ENCODE results near the gene BMPR1A. TPM values are rescaled to one million over a fixed set of nuclear protein-coding genes. Genes with fewer than 3 reads are reported as not detected.
A peak's percentile ranks its signal among the peaks of the same experiment; 100 is the strongest.

Gene BMPR1A
- total RNA-seq, 1 experiment from 2014 or later: 63.2 TPM

DNA sequence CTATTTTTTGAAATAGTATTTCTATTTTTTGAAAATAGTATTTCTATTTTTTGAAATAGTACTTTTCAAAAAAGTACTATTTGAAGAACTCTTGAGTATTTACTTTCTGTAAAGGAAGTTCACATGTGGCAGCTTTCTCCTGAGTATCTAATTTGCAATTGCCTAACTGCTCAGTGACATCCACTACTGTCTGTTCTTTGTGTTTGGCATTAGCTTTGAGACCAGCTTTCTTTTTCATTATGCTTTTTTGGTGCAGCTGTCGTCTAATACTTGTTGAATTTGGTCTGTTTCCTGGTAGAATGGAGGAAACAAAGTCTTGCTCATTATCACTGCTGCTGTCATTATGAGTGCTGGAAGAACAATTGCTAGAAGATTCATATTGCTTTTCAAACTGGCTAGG lies 99.1 kb downstream of the BMPR1A start:
- BruUV-seq (replicated peaks): no TSS peak
- Histone ChIP-seq H3K9me3 (no peaks in the 10 kb centered on the region; the same call in 1 of the 2 replicates), H3K27me3 (replicated peaks; ENCODE audit: control insufficient read depth, insufficient read depth, low read length) (no peaks in the 10 kb centered on the region), H3K4me1 (no peaks in the 10 kb centered on the region; the same call in 1 of the 2 replicates), H3K36me3 (ENCODE audit: control insufficient read depth, insufficient read depth, low read length) (peaks cover 1% of the 10 kb centered on the region; the same call in 1 of the 2 replicates), H3K4me3 (ENCODE audit: low read depth, low read length) (no peak overlapping the region)
- intact Hi-C loops (cut with micrococcal nuclease; ENCODE audit: unreplicated experiment): no loop called here
- POLR2A ChIA-PET: no interaction called here
- Mint-ChIP-seq H3K9me3 (ENCODE audit: unreplicated experiment) (peaks cover 5% of the 10 kb centered on the region), H3K4me1 (ENCODE audit: low read depth, unreplicated experiment) (no peaks in the 10 kb centered on the region), H3K36me3 (ENCODE audit: insufficient read depth, unreplicated experiment) (peaks cover 34% of the 10 kb centered on the region), H3K4me3 (ENCODE audit: unreplicated experiment) (no peak overlapping the region), H3K27ac (ENCODE audit: unreplicated experiment) (no peak overlapping the region), H3K27me3 (ENCODE audit: insufficient read depth, unreplicated experiment) (no peaks in the 10 kb centered on the region)
- TF ChIP-seq CTCF (IDR thresholded peaks at IDR 0.05; ENCODE audit: insufficient read depth in 1 of 2, low read depth in 1 of 2, low read length in 1 of 2, severe bottlenecking in 1 of 2, unreplicated experiment in 1 of 2): no peak
- CTCF ChIA-PET: interaction anchor here (0.8 kb wide), 1 partner anchor 104 kb away, joined by 3 read pairs; no protein-coding TSS in a partner anchor
- DNase-seq: no peak

DNA sequence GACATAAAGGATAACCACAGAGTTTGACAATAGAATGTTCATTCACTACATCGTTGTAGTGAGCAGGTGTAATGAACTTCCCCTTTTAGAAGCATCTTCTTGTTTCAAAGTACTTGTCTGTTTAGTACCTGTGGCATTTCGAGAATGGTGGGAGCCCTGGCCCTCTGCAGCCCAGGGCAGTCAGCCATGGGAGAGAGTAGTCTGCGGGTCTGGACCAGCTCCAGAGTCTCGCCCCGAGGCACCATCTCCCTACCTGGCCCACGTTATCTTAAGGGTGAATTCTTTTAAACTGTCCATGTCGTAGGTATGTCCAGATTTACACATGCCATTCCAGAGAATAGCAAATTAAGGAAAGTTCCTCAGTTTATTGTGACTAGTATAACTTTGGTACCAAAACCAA lies 99.7 kb downstream of the BMPR1A start:
- H3K27ac Mint-ChIP-seq (ENCODE audit: unreplicated experiment): no peak overlapping the region
- CTCF ChIA-PET: interaction anchor here (0.8 kb wide), 1 partner anchor 103 kb away, joined by 3 read pairs; no protein-coding TSS in a partner anchor

DNA sequence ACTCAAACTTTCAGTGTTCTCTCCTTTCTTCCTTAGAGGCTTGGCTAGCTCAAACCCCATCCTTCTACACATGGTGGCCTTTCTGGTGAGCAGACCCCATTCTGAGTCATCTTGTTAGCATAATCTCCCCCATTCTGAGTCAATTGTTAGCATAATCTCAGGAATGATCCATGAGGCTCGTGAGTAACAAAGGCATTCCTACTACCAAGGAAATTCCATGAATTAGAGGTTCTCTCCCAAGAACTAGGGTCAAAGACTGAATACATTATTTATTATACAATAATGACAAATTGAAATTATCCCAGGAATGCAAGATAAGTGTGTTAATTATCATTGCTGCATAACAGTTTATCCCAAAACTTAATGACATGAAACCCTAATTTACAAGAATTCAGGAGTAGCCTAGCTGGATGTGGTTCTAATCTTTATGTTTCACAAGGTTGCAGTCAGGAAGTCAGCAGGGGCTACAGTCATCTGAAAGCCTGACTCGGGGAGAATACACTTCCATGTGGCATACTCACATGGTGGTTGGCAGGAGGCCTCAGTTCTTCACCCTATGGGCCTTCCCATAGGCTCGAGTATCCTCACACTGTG lies 100.8 kb downstream of the BMPR1A start:
- no TSS peak for BruUV-seq (replicated peaks)
- H3K27me3 ChIP-seq (replicated peaks; ENCODE audit: control insufficient read depth, insufficient read depth, low read length): no peaks in the 10 kb centered on the region
- TF ChIP-seq CTCF (IDR thresholded peaks at IDR 0.05; ENCODE audit: insufficient read depth in 1 of 2, low read depth in 1 of 2, low read length in 1 of 2, severe bottlenecking in 1 of 2, unreplicated experiment in 1 of 2): no peak
- ChIA-PET CTCF (no interaction called here), POLR2A (no interaction called here)
- H3K9me3 ChIP-seq: no peaks in the 10 kb centered on the region; the same call in 1 of the 2 replicates
- Mint-ChIP-seq H3K4me1 (ENCODE audit: low read depth, unreplicated experiment) (peaks cover 6% of the 10 kb centered on the region), H3K9me3 (ENCODE audit: unreplicated experiment) (peaks cover 5% of the 10 kb centered on the region), H3K36me3 (ENCODE audit: insufficient read depth, unreplicated experiment) (peaks cover 27% of the 10 kb centered on the region), H3K27ac (ENCODE audit: unreplicated experiment) (no peak overlapping the region), H3K4me3 (ENCODE audit: unreplicated experiment) (no peak overlapping the region), H3K27me3 (ENCODE audit: insufficient read depth, unreplicated experiment) (no peaks in the 10 kb centered on the region)
- no peak overlapping the region for H3K4me3 ChIP-seq (ENCODE audit: low read depth, low read length)
- intact Hi-C loops (cut with micrococcal nuclease; ENCODE audit: unreplicated experiment): no loop called here
- no peaks in the 10 kb centered on the region; the same call in 1 of the 2 replicates for H3K36me3 ChIP-seq (ENCODE audit: control insufficient read depth, insufficient read depth, low read length)
- H3K4me1 ChIP-seq: peaks cover 13% of the 10 kb centered on the region
- no peak for DNase-seq

More for the DNA sequence above, 99.7 kb downstream of the BMPR1A start:
- H3K36me3 Mint-ChIP-seq (ENCODE audit: insufficient read depth, unreplicated experiment): peaks cover 34% of the 10 kb centered on the region
- POLR2A ChIA-PET: no interaction called here
- intact Hi-C loops (cut with micrococcal nuclease; ENCODE audit: unreplicated experiment): no loop called here
- Histone ChIP-seq H3K4me3 (ENCODE audit: low read depth, low read length) (no peak overlapping the region), H3K36me3 (ENCODE audit: control insufficient read depth, insufficient read depth, low read length) (peaks cover 1% of the 10 kb centered on the region; the same call in 1 of the 2 replicates), H3K27me3 (replicated peaks; ENCODE audit: control insufficient read depth, insufficient read depth, low read length) (no peaks in the 10 kb centered on the region), H3K9me3 (no peaks in the 10 kb centered on the region; the same call in 1 of the 2 replicates), H3K4me1 (peaks cover 4% of the 10 kb centered on the region)
- no peaks in the 10 kb centered on the region for H3K27me3 Mint-ChIP-seq (ENCODE audit: insufficient read depth, unreplicated experiment)
- TF ChIP-seq CTCF (IDR thresholded peaks at IDR 0.05; ENCODE audit: insufficient read depth in 1 of 2, low read depth in 1 of 2, low read length in 1 of 2, severe bottlenecking in 1 of 2, unreplicated experiment in 1 of 2): no peak
- DNase-seq: peak in 1 of 2 experiments; percentile 45
- BruUV-seq (replicated peaks): no TSS peak
- no peak overlapping the region for H3K4me3 Mint-ChIP-seq (ENCODE audit: unreplicated experiment)
- peaks cover 5% of the 10 kb centered on the region for H3K9me3 Mint-ChIP-seq (ENCODE audit: unreplicated experiment)
- H3K4me1 Mint-ChIP-seq (ENCODE audit: low read depth, unreplicated experiment): no peaks in the 10 kb centered on the region

Data from Caco-2 (cell line).